HepG2 (cell line): Measurements from ENCODE around the gene MRPL28. TPM values are rescaled to one million over a fixed set of nuclear protein-coding genes. Genes with fewer than 3 reads are reported as not detected.

Experiments used
- CENPX ChIP-seq: sonication (generic); formaldehyde crosslinking; IDR thresholded peaks from 2 replicates; pipeline ENCODE4 v1.9.0; 2021; ENCODE audit warnings: mild to moderate bottlenecking, missing genetic modification reagents, moderate library complexity
- DPF2 ChIP-seq: sonication (generic); formaldehyde crosslinking; IDR thresholded peaks from 2 replicates; pipeline ENCODE4 v1.4.0; 2020; ENCODE audit warnings: mild to moderate bottlenecking, low read depth, missing genetic modification reagents, borderline replicate concordance
- DRAP1 ChIP-seq: IDR thresholded peaks from 2 replicates; pipeline ENCODE4 v1.6.1; 2016; ENCODE audit warnings: missing genetic modification reagents, missing compliant biosample characterization
- EP300 ChIP-seq, 3 experiments: sonication (generic) in 1 of 3; formaldehyde crosslinking in 1 of 3; IDR thresholded peaks; 2 replicates each; pipeline versions ENCODE4 v1.5.1 to v1.6.1; 2011 to 2020; ENCODE audit warnings: low read depth in 2 of 3, low read length in 2 of 3, borderline replicate concordance in 1 of 3, improper control_type of control experiment in 1 of 3, mild to moderate bottlenecking in 1 of 3, missing genetic modification reagents in 1 of 3, moderate library complexity in 1 of 3
- GTF3A ChIP-seq: sonication (generic); formaldehyde crosslinking; conservative IDR thresholded peaks from 2 replicates; pipeline ENCODE4 v1.4.0; 2020; ENCODE audit warnings: mild to moderate bottlenecking, missing genetic modification reagents
- HMG20A ChIP-seq: IDR thresholded peaks from 2 replicates; pipeline ENCODE4 v1.6.1; 2016; ENCODE audit warnings: borderline replicate concordance
- MED1 ChIP-seq: sonication (generic); formaldehyde crosslinking; IDR thresholded peaks from 2 replicates; pipeline ENCODE4 v1.4.0; 2020; ENCODE audit warnings: missing genetic modification reagents
- NR0B2 ChIP-seq: sonication (generic); formaldehyde crosslinking; IDR thresholded peaks from 2 replicates; pipeline ENCODE4 v1.4.0; 2020; ENCODE audit warnings: mild to moderate bottlenecking, missing genetic modification reagents
- NRL ChIP-seq: sonication (generic); formaldehyde crosslinking; IDR thresholded peaks from 2 replicates; pipeline ENCODE4 v1.5.0; 2020; ENCODE audit warnings: missing genetic modification reagents, mild to moderate bottlenecking, moderate library complexity, borderline replicate concordance
- RFX3 ChIP-seq: IDR thresholded peaks from 2 replicates; pipeline ENCODE4 v1.6.1; 2016; ENCODE audit warnings: missing biosample characterization, missing genetic modification reagents
- RNF219 ChIP-seq: sonication (generic); formaldehyde crosslinking; IDR thresholded peaks from 2 replicates; pipeline ENCODE4 v1.5.0; 2020; ENCODE audit warnings: mild to moderate bottlenecking, missing genetic modification reagents
- SAP130 ChIP-seq: IDR thresholded peaks from 2 replicates; pipeline ENCODE4 v1.6.1; 2016; ENCODE audit warnings: low read depth
- SCMH1 ChIP-seq: sonication (generic); formaldehyde crosslinking; IDR thresholded peaks from 2 replicates; pipeline ENCODE4 v1.9.0; 2021; ENCODE audit warnings: missing genetic modification reagents, mild to moderate bottlenecking, borderline replicate concordance
- SMAD9 ChIP-seq: sonication (generic); formaldehyde crosslinking; IDR thresholded peaks from 2 replicates; pipeline ENCODE4 v1.5.1; 2020; ENCODE audit warnings: mild to moderate bottlenecking, missing genetic modification reagents
- TAF15 ChIP-seq: fragments of 200-400 bp; formaldehyde crosslinking; IDR thresholded peaks from one replicate; pipeline ENCODE4 v1.6.1; 2018; ENCODE audit warnings: mild to moderate bottlenecking, low read depth, low read length; ENCODE audit not compliant: poor library complexity, severe bottlenecking
- ZBTB21 ChIP-seq: sonication (generic); formaldehyde crosslinking; IDR thresholded peaks from 2 replicates; pipeline ENCODE4 v1.4.0; 2020; ENCODE audit warnings: missing genetic modification reagents
- ZKSCAN1 ChIP-seq: fragments of 150-350 bp; IDR thresholded peaks from 2 replicates; pipeline ENCODE4 v1.6.1; 2014; ENCODE audit warnings: low read length
- ZNF484 ChIP-seq: sonication (generic); formaldehyde crosslinking; IDR thresholded peaks from 2 replicates; pipeline ENCODE4 v1.5.1; 2020; ENCODE audit warnings: mild to moderate bottlenecking, low read depth, missing genetic modification reagents, borderline replicate concordance
- ZNF619 ChIP-seq: sonication (generic); formaldehyde crosslinking; IDR thresholded peaks from 2 replicates; pipeline ENCODE4 v1.4.0; 2020; ENCODE audit warnings: mild to moderate bottlenecking, missing genetic modification reagents
- polyA plus RNA-seq, 8 experiments: library from polyadenylated mRNA; depleted of rRNA in 3 of 8; stranded (reverse) in 7 of 8; unstranded in 1 of 8; fragments of >200 nt; fragmentation: Illumina TruSeq in 4 of 8; extraction: Trizol in 4 of 8; gene quantifications; 2 replicates each; pipeline versions ENCODE4 v1.2.1 to v1.2.3, GENCODE V29; 2011 to 2016; ENCODE audit warnings: low read depth in 4 of 8, missing spikeins in 1 of 8, mixed read lengths in 1 of 8; ENCODE audit not compliant: insufficient read depth in 1 of 8
- total RNA-seq, 5 experiments: library from RNA; depleted of rRNA; stranded (reverse); fragments of >200 nt; fragmentation: Illumina TruSeq; extraction: Trizol; gene quantifications; 2 replicates each; pipeline ENCODE4 v1.2.3, GENCODE V29; 2016; ENCODE audit warnings: low read depth in 1 of 5
- TF ChIP-seq, protein P1 (sequence below): sonication (generic); formaldehyde crosslinking; IDR thresholded peaks from 2 replicates; pipeline ENCODE4 v1.4.0; 2020; ENCODE audit warnings: missing genetic modification reagents, mild to moderate bottlenecking, borderline replicate concordance
- TF ChIP-seq, protein P2 (sequence below): sonication (generic); formaldehyde crosslinking; conservative IDR thresholded peaks from 2 replicates; pipeline ENCODE4 v1.4.0; 2020; ENCODE audit warnings: mild to moderate bottlenecking, missing genetic modification reagents, moderate library complexity

Gene MRPL28
- total and polyA plus RNA-seq, 2 of the 13 experiments (the other 11 are each of a cell fraction or from before 2014, with no cell fraction given): 114 to 135 TPM

- TF ChIP-seq SMAD9 (CRISPR knock-in tag) (no peak), ZNF484 (no peak), NRL (no peak), DRAP1 (CRISPR knock-in tag) (no peak), RFX3 (CRISPR knock-in tag) (no peak), GTF3A (CRISPR knock-in tag) (no peak), SAP130 (CRISPR knock-in tag) (0 out of 2 replicates have a peak, but pooled peaks have one; percentile 24), EP300 (IDR thresholded peaks at IDR 0.05; ENCODE audit: low read depth in 2 of 2, low read length in 2 of 2) (no peak), EP300 (CRISPR knock-in tag; IDR thresholded peaks at IDR 0.05; ENCODE audit: borderline replicate concordance) (0 out of 2 replicates have a peak, but pooled peaks have one; percentile 21), DPF2 (CRISPR knock-in tag) (no peak), HMG20A (CRISPR knock-in tag) (no peak), ZKSCAN1 (0 out of 2 replicates have a peak, but pooled peaks have one; percentile 19), CENPX (CRISPR knock-in tag) (no peak), RNF219 (CRISPR knock-in tag) (no peak), ZNF619 (CRISPR knock-in tag) (no peak), NR0B2 (CRISPR knock-in tag) (no peak), ZBTB21 (CRISPR knock-in tag) (no peak), TAF15 (no peak), MED1 (CRISPR knock-in tag) (no peak), SCMH1 (CRISPR knock-in tag) (no peak)
- TF ChIP-seq, protein P1, sequence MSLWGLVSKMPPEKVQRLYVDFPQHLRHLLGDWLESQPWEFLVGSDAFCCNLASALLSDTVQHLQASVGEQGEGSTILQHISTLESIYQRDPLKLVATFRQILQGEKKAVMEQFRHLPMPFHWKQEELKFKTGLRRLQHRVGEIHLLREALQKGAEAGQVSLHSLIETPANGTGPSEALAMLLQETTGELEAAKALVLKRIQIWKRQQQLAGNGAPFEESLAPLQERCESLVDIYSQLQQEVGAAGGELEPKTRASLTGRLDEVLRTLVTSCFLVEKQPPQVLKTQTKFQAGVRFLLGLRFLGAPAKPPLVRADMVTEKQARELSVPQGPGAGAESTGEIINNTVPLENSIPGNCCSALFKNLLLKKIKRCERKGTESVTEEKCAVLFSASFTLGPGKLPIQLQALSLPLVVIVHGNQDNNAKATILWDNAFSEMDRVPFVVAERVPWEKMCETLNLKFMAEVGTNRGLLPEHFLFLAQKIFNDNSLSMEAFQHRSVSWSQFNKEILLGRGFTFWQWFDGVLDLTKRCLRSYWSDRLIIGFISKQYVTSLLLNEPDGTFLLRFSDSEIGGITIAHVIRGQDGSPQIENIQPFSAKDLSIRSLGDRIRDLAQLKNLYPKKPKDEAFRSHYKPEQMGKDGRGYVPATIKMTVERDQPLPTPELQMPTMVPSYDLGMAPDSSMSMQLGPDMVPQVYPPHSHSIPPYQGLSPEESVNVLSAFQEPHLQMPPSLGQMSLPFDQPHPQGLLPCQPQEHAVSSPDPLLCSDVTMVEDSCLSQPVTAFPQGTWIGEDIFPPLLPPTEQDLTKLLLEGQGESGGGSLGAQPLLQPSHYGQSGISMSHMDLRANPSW (CRISPR knock-in tag): no peak
- TF ChIP-seq, protein P2, sequence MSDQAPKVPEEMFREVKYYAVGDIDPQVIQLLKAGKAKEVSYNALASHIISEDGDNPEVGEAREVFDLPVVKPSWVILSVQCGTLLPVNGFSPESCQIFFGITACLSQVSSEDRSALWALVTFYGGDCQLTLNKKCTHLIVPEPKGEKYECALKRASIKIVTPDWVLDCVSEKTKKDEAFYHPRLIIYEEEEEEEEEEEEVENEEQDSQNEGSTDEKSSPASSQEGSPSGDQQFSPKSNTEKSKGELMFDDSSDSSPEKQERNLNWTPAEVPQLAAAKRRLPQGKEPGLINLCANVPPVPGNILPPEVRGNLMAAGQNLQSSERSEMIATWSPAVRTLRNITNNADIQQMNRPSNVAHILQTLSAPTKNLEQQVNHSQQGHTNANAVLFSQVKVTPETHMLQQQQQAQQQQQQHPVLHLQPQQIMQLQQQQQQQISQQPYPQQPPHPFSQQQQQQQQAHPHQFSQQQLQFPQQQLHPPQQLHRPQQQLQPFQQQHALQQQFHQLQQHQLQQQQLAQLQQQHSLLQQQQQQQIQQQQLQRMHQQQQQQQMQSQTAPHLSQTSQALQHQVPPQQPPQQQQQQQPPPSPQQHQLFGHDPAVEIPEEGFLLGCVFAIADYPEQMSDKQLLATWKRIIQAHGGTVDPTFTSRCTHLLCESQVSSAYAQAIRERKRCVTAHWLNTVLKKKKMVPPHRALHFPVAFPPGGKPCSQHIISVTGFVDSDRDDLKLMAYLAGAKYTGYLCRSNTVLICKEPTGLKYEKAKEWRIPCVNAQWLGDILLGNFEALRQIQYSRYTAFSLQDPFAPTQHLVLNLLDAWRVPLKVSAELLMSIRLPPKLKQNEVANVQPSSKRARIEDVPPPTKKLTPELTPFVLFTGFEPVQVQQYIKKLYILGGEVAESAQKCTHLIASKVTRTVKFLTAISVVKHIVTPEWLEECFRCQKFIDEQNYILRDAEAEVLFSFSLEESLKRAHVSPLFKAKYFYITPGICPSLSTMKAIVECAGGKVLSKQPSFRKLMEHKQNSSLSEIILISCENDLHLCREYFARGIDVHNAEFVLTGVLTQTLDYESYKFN (CRISPR knock-in tag): no peak
Measured at GRCh38 chr16:391885-392335, 21.6 kb upstream of the MRPL28 start (continued).
